Naive thymus-derived CD8-positive, alpha-beta T cell (primary cell): ENCODE data around the gene LAMA2. TPM values are rescaled to one million over a fixed set of nuclear protein-coding genes. Genes with fewer than 3 reads are reported as not detected.

Experiments used
- ATAC-seq, 2 donors: fragments of 150-1000 bp; cut with Tn5 transposase in 1 of 2; sonication (Bioruptor Pico), chemical (Tn5 transposase) in 1 of 2; 1 replicate in 1 of 2; 2 replicates in 1 of 2; pipeline ENCODE4 v1.10.0; 2021; ENCODE audit warnings: mild to moderate bottlenecking in 2 of 2, moderate library complexity in 2 of 2
- POLR2A ChIA-PET: fragments of 350-600 bp; sonication (Branson Sonifier 250); formaldehyde crosslinking; loops from one replicate; lab custom pipeline; 2021; ENCODE audit warnings: antibody characterized with exemption; lab: Charles Lee
- DNase-seq, 10 donors: peaks; one replicate each; pipeline versions ENCODE4 v3.0.0 to v3.0.0-alpha.2; 2020 to 2022
- H3K27ac Mint-ChIP-seq, 10 donors: one replicate each; pipeline ENCODE4 v1.8.0; 2020 to 2022; ENCODE audit warnings: mild to moderate bottlenecking in 10 of 10, mixed read lengths in 10 of 10, moderate library complexity in 4 of 10, inconsistent platforms in 1 of 10
- H3K27me3 Mint-ChIP-seq, 5 donors: one replicate each; pipeline ENCODE4 v1.8.0; 2021 to 2022; ENCODE audit warnings: mixed read lengths in 5 of 5
- H3K36me3 Mint-ChIP-seq, 3 donors: one replicate each; pipeline ENCODE4 v1.8.0; 2020 to 2022; ENCODE audit warnings: mixed read lengths in 3 of 3, mild to moderate bottlenecking in 2 of 3, inconsistent platforms in 1 of 3
- H3K4me1 Mint-ChIP-seq, 4 donors: one replicate each; pipeline ENCODE4 v1.8.0; 2021 to 2022; ENCODE audit warnings: mixed read lengths in 4 of 4
- H3K4me3 Mint-ChIP-seq, 10 donors: one replicate each; pipeline ENCODE4 v1.8.0; 2020 to 2022; ENCODE audit warnings: mild to moderate bottlenecking in 10 of 10, mixed read lengths in 10 of 10, moderate library complexity in 6 of 10, inconsistent platforms in 1 of 10
- H3K9me3 Mint-ChIP-seq, 9 donors: one replicate each; pipeline ENCODE4 v1.8.0; 2020 to 2022; ENCODE audit warnings: mixed read lengths in 9 of 9, mild to moderate bottlenecking in 3 of 9, inconsistent platforms in 1 of 9, moderate library complexity in 1 of 9
- polyA plus RNA-seq, 3 donors: library from polyadenylated mRNA; unstranded; fragments of 300-500 nt; fragmentation: Illumina TruSeq; gene quantifications; one replicate each; pipeline ENCODE4 v1.2.3, GENCODE V29; 2021
- total RNA-seq, 8 experiments: library from RNA in 2 of 8; stranded (reverse) in 2 of 8; gene quantifications; one replicate each; pipeline ENCODE4 v1.2.3 and lab custom pipeline; 2021 to 2026

LAMA2 gene
- total and polyA plus RNA-seq, 5 experiments from 2014 or later, result not detected

- ATAC-seq (no peak), DNase-seq (no peak)
- H3K4me1 Mint-ChIP-seq, result no peaks in the 10 kb centered on the region
- peaks cover 0 to 7% (median 4%) of the 10 kb centered on the region in 5 donors for H3K27me3 Mint-ChIP-seq
- no peak overlapping the region for H3K4me3 Mint-ChIP-seq
- no peaks in the 10 kb centered on the region for H3K36me3 Mint-ChIP-seq
- H3K9me3 Mint-ChIP-seq, result no peaks in the 10 kb centered on the region
- POLR2A ChIA-PET, result no interaction called here
- no peak overlapping the region for H3K27ac Mint-ChIP-seq
Observed at GRCh38 chr6:129356129-129356528, 473.2 kb downstream of the LAMA2 start.

GRCh38 chr6:129359811-129360681 lies 477.1 kb downstream of the LAMA2 start:
- Mint-ChIP-seq H3K4me1 (no peaks in the 10 kb centered on the region), H3K27me3 (peaks cover 3 to 13% (median 10%) of the 10 kb centered on the region in 5 donors), H3K4me3 (no peak overlapping the region), H3K36me3 (no peaks in the 10 kb centered on the region), H3K9me3 (no peaks in the 10 kb centered on the region), H3K27ac (no peak overlapping the region)
- DNase-seq (no peak), ATAC-seq (no peak)
- POLR2A ChIA-PET, result no interaction called here

DNA sequence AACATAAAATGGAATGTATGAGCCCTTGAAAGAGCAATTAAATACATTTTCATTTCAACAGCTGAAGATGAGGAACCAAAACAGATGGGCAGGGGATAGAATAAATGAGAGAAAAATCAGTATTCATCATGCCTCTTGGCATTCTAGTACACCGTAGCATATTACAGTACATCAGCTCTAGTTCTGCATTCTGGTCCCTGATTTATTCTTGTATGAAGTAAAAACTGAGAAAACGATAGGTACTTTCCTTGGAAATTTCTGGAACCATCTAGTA lies 477.7 kb downstream of the LAMA2 start:
- POLR2A ChIA-PET, result no interaction called here
- H3K4me1 Mint-ChIP-seq, result no peaks in the 10 kb centered on the region
- ATAC-seq (no peak), DNase-seq (no peak)
- H3K4me3 Mint-ChIP-seq, result no peak overlapping the region
- no peaks in the 10 kb centered on the region for H3K9me3 Mint-ChIP-seq
- no peaks in the 10 kb centered on the region for H3K36me3 Mint-ChIP-seq
- H3K27me3 Mint-ChIP-seq, result peaks cover 3 to 13% (median 10%) of the 10 kb centered on the region in 5 donors
- no peak overlapping the region for H3K27ac Mint-ChIP-seq

DNA sequence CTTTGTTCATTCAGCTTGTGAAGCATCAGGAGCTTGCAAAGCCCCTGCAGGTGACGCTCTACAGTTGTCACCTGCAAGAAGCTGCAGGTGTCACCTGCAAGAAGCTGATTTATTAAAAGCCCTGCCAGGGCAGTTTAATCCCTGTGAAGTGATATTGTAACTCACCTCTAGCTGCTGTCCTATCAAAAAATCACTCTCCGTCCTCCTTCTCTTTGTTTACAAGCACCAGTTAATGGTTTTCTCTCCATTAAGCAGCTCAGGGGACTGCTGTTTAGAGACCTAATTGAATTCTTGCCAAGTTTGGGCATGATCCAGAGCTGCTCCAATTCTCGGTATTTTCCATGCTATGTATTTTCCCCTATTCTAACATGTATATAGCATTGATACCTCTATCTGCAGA lies 481.1 kb downstream of the LAMA2 start:
- POLR2A ChIA-PET, result no interaction called here
- Mint-ChIP-seq H3K4me1 (peaks cover 0 to 2% (median 0%) of the 10 kb centered on the region in 4 donors), H3K27ac (no peak overlapping the region), H3K36me3 (no peaks in the 10 kb centered on the region), H3K9me3 (no peaks in the 10 kb centered on the region), H3K4me3 (no peak overlapping the region), H3K27me3 (peaks cover 0 to 12% (median 9%) of the 10 kb centered on the region in 5 donors)
- no peak for DNase-seq
- ATAC-seq, result no peak

DNA sequence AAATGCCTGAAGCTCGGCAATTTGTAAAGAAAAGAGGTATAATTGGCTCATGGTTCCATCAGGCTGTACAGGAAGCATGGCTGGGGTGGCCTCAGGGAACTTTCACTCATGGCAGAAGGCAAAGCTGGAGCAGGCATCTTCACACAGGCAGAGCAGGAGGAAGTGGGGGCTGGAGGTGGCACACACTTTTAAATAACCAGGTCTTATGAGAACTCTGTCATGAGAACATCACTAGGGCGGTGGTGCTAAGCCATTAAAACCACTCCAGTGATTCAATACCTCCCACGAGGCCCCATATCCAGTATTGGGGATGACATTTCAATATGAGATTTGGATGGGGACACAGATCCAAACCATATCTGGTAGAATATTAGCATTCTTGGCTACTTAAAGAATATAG lies 481.8 kb downstream of the LAMA2 start:
- ATAC-seq (no peak), DNase-seq (no peak)
- no peak overlapping the region for H3K4me3 Mint-ChIP-seq
- H3K9me3 Mint-ChIP-seq, result no peaks in the 10 kb centered on the region
- H3K27ac Mint-ChIP-seq, result no peak overlapping the region
- no peaks in the 10 kb centered on the region for H3K36me3 Mint-ChIP-seq
- POLR2A ChIA-PET, result no interaction called here
- peaks cover 0 to 12% (median 9%) of the 10 kb centered on the region in 5 donors for H3K27me3 Mint-ChIP-seq
- H3K4me1 Mint-ChIP-seq, result peaks cover 0 to 5% (median 0%) of the 10 kb centered on the region in 4 donors

GRCh38 chr6:129368076-129368475 lies 485.1 kb downstream of the LAMA2 start:
- Mint-ChIP-seq H3K4me3 (no peak overlapping the region), H3K27me3 (peaks cover 0 to 2% (median 0%) of the 10 kb centered on the region in 5 donors), H3K36me3 (no peaks in the 10 kb centered on the region), H3K27ac (no peak overlapping the region), H3K9me3 (no peaks in the 10 kb centered on the region), H3K4me1 (peaks cover 0 to 9% (median 3%) of the 10 kb centered on the region in 4 donors)
- no peak for ATAC-seq
- POLR2A ChIA-PET, result no interaction called here
- no peak for DNase-seq

DNA sequence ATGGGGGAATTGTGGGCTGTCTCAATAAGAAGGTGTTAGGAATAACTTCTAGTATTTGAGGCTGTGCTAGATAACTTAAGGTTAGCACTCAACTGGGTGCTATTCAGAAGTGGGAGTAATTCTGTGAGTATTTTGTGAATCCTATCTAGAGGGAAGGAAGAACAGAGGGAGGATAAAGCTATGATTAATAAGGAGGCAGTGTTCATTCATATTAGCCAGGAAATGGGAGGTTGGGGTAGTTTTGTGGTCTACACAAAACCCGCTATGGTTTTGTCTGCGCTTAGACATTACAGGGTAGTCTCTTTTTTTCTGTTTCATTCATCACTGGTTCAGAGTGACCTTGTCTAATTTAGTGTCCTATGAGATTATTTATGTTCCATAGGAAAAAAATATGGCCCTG lies 486.0 kb downstream of the LAMA2 start:
- POLR2A ChIA-PET, result no interaction called here
- H3K27ac Mint-ChIP-seq, result no peak overlapping the region
- ATAC-seq, result no peak

DNA sequence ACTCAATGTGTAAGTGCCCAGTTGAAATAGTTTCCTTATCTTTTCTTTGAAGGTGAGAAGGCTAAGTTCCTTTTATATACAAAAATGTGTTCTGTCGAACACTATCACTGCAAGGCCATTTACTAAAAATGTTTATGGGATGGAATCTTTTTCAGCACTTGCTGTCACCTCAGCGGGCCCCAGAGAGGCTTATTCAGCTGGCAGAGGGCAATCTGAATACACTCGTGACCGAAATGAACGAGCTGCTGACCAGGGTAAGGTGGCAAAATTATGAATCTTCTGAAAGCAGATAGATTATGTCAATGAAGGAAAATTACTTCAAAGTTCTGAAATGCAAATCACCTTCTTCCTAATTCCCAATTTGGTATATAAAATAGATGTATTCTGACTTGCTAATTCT lies 486.8 kb downstream of the LAMA2 start:
- no peak for DNase-seq
- peaks cover 0 to 2% (median 0%) of the 10 kb centered on the region in 5 donors for H3K27me3 Mint-ChIP-seq
- no peak overlapping the region for H3K27ac Mint-ChIP-seq
- ATAC-seq, result no peak
- no peaks in the 10 kb centered on the region for H3K9me3 Mint-ChIP-seq
- H3K4me1 Mint-ChIP-seq, result peaks cover 0 to 9% (median 3%) of the 10 kb centered on the region in 4 donors
- H3K4me3 Mint-ChIP-seq, result peak overlapping the region in 1 of 10 donors; percentile 15
- no peaks in the 10 kb centered on the region for H3K36me3 Mint-ChIP-seq
- POLR2A ChIA-PET, result no interaction called here

More for the DNA sequence above, 486.0 kb downstream of the LAMA2 start:
- H3K27me3 Mint-ChIP-seq, result peaks cover 0 to 2% (median 0%) of the 10 kb centered on the region in 5 donors
- DNase-seq, result no peak
- H3K4me3 Mint-ChIP-seq, result no peak overlapping the region
- peaks cover 0 to 9% (median 3%) of the 10 kb centered on the region in 4 donors for H3K4me1 Mint-ChIP-seq
- H3K9me3 Mint-ChIP-seq, result no peaks in the 10 kb centered on the region
- no peaks in the 10 kb centered on the region for H3K36me3 Mint-ChIP-seq

DNA sequence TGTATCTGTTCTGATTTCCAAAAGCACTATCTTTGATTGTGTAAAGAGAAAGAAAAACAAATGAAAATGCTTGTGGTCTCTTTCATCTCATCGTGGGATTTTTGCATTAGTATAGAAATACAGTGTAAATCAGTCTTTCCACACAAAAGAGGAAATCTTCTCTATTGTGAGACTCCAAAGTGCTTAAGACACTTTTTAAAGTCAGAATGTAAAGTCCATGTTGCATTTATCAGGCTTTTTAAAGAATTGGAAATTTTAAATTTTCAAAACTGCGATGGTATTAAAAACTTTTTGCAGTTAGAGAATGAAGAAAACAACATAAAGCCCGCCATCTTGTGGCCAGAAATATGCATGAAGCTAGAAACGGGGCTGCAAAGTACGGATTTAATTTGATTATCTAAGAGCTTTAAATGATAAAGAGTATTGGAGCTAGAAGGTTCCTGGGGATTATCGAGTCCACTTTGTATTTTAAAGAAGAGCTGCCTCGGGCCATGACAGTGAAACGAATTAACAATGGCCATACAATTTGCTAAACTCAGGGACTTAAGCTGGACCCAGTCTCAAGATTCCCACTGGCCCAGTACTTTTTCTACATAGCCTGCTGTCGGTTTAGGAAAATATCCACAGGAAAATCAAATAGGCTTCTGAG lies 487.5 kb downstream of the LAMA2 start:
- Mint-ChIP-seq H3K4me3 (peak overlapping the region in 7 of 10 donors; percentile 9 to 54 (median 37)), H3K36me3 (no peaks in the 10 kb centered on the region), H3K4me1 (peaks cover 0 to 9% (median 3%) of the 10 kb centered on the region in 4 donors), H3K27me3 (peaks cover 0 to 2% (median 0%) of the 10 kb centered on the region in 5 donors), H3K9me3 (no peaks in the 10 kb centered on the region), H3K27ac (no peak overlapping the region)
- POLR2A ChIA-PET, result no interaction called here
- DNase-seq (peak in 7 of 10 donors; percentile 4 to 45 (median 39)), ATAC-seq (no peak)

- DNase-seq (no peak), ATAC-seq (no peak)
- no peak overlapping the region for H3K4me3 Mint-ChIP-seq
- POLR2A ChIA-PET, result no interaction called here
- no peaks in the 10 kb centered on the region for H3K4me1 Mint-ChIP-seq
- H3K36me3 Mint-ChIP-seq, result no peaks in the 10 kb centered on the region
- H3K9me3 Mint-ChIP-seq, result no peaks in the 10 kb centered on the region
- no peak overlapping the region for H3K27ac Mint-ChIP-seq
- peaks cover 7 to 19% (median 17%) of the 10 kb centered on the region in 5 donors for H3K27me3 Mint-ChIP-seq
Observed at GRCh38 chr6:129381885-129382284, 498.9 kb downstream of the LAMA2 start.

DNA sequence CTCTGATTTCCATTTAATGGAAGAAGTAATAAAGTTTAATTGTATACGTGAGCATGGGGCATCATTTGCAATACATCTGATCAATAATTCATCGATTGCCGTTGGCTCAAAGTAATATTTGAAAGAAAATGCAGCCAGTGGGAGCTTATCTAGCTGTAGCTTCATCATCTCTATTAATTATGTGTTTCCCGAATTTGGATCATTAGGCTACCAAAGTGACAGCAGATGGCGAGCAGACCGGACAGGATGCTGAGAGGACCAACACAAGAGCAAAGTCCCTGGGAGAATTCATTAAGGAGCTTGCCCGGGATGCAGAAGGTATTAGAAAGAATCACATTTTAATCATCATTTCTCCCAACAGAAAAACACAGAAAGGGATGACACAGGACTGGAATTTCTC lies 500.0 kb downstream of the LAMA2 start:
- POLR2A ChIA-PET, result no interaction called here
- no peaks in the 10 kb centered on the region for H3K4me1 Mint-ChIP-seq
- peaks cover 0 to 2% (median 0%) of the 10 kb centered on the region in 3 donors for H3K36me3 Mint-ChIP-seq
- no peak overlapping the region for H3K4me3 Mint-ChIP-seq
- no peak for DNase-seq
- H3K9me3 Mint-ChIP-seq, result peaks cover 0 to 2% (median 0%) of the 10 kb centered on the region in 9 donors
- no peak overlapping the region for H3K27ac Mint-ChIP-seq
- ATAC-seq, result no peak
- H3K27me3 Mint-ChIP-seq, result peaks cover 7 to 23% (median 18%) of the 10 kb centered on the region in 5 donors

GRCh38 chr6:129385117-129385516 lies 502.2 kb downstream of the LAMA2 start:
- POLR2A ChIA-PET, result no interaction called here
- peaks cover 0 to 6% (median 0%) of the 10 kb centered on the region in 4 donors for H3K4me1 Mint-ChIP-seq
- H3K4me3 Mint-ChIP-seq, result no peak overlapping the region
- H3K36me3 Mint-ChIP-seq, result peaks cover 0 to 2% (median 0%) of the 10 kb centered on the region in 3 donors
- ATAC-seq (no peak), DNase-seq (no peak)
- H3K9me3 Mint-ChIP-seq, result peaks cover 0 to 2% (median 0%) of the 10 kb centered on the region in 9 donors
- no peak overlapping the region for H3K27ac Mint-ChIP-seq
- peaks cover 7 to 18% (median 16%) of the 10 kb centered on the region in 5 donors for H3K27me3 Mint-ChIP-seq

- ATAC-seq (no peak), DNase-seq (no peak)
- Mint-ChIP-seq H3K4me3 (no peak overlapping the region), H3K4me1 (peaks cover 0 to 6% (median 2%) of the 10 kb centered on the region in 4 donors), H3K9me3 (peaks cover 0 to 2% (median 0%) of the 10 kb centered on the region in 9 donors), H3K27me3 (peaks cover 0 to 13% (median 3%) of the 10 kb centered on the region in 5 donors), H3K27ac (no peak overlapping the region), H3K36me3 (peaks cover 0 to 2% (median 0%) of the 10 kb centered on the region in 3 donors)
- POLR2A ChIA-PET, result no interaction called here
Observed at GRCh38 chr6:129390900-129391299, 508.0 kb downstream of the LAMA2 start.
